Gastroesophageal sphincter (tissue), 3 donors: Measurements from ENCODE around the gene WDR18.

Experiments
- POLR2A ChIP-seq, 2 donors: fragments of 450-650 bp; IDR thresholded peaks; one replicate each; pipeline ENCODE4 v1.6.1; 2017; ENCODE audit warnings: antibody characterized with exemption in 2 of 2, mild to moderate bottlenecking in 2 of 2, moderate library complexity in 1 of 2
- TF ChIP-seq, protein P1 (sequence below), 4 experiments: fragments of 200-600 bp in 2 of 4; fragments of 450-650 bp in 2 of 4; sonication (generic) in 1 of 4; IDR thresholded peaks; one replicate each; pipeline ENCODE4 v1.5.1; 2017 to 2019; ENCODE audit warnings: antibody characterized with exemption in 4 of 4, mild to moderate bottlenecking in 2 of 4, moderate library complexity in 2 of 4

DNA sequence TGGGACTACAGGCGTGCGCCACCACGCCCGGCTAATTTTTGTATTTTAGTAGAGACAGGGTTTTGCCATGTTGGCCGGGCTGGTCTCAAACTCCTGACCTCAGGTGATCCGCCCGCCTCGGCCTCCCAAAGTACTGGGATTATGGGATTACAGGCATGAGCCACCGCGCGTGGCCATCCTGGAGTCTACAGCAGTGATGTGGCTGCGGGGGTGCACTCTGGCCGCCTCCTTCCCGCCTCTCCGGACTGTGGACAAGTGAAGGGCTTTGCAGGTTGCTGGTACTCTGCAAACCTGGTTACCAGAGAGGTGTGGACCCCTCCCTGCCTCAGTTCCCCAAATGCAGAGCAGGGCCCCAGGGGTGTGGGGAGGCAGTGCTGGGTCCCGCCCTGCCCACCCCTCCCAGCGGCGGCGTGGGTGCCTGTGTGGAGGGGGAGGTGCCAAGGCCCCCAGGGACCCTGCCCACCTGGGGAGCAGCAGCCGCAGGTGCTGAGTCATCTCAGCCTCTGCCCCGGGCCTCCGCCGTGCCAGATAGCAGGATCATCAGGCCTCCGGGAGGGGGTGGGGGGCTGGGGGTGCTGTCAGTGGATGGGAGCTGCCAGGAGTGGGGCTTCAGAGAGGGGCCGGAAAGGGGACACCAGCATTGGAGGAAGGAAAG is 35.2 kb upstream of the WDR18 start:
- TF ChIP-seq, protein P1, sequence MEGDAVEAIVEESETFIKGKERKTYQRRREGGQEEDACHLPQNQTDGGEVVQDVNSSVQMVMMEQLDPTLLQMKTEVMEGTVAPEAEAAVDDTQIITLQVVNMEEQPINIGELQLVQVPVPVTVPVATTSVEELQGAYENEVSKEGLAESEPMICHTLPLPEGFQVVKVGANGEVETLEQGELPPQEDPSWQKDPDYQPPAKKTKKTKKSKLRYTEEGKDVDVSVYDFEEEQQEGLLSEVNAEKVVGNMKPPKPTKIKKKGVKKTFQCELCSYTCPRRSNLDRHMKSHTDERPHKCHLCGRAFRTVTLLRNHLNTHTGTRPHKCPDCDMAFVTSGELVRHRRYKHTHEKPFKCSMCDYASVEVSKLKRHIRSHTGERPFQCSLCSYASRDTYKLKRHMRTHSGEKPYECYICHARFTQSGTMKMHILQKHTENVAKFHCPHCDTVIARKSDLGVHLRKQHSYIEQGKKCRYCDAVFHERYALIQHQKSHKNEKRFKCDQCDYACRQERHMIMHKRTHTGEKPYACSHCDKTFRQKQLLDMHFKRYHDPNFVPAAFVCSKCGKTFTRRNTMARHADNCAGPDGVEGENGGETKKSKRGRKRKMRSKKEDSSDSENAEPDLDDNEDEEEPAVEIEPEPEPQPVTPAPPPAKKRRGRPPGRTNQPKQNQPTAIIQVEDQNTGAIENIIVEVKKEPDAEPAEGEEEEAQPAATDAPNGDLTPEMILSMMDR (IDR thresholded peaks at IDR 0.05): no peak
- TF ChIP-seq POLR2A (IDR thresholded peaks at IDR 0.05): no peak
